PC-9 (cell line): ENCODE results near the gene HES4.

ENCODE experiments used
- EZH2 ChIP-seq: fragments of 200-600 bp; sonication (generic); IDR thresholded peaks from 2 replicates; pipeline ENCODE4 v1.8.0; 2017; ENCODE audit warnings: antibody characterized with exemption, low read depth
- TF ChIP-seq, protein P1 (sequence below): fragments of 200-600 bp; sonication (generic); conservative IDR thresholded peaks from 2 replicates; pipeline ENCODE4 v1.6.1; 2017; ENCODE audit warnings: mixed run types, antibody characterized with exemption, mild to moderate bottlenecking, moderate library complexity

- TF ChIP-seq, protein P1, sequence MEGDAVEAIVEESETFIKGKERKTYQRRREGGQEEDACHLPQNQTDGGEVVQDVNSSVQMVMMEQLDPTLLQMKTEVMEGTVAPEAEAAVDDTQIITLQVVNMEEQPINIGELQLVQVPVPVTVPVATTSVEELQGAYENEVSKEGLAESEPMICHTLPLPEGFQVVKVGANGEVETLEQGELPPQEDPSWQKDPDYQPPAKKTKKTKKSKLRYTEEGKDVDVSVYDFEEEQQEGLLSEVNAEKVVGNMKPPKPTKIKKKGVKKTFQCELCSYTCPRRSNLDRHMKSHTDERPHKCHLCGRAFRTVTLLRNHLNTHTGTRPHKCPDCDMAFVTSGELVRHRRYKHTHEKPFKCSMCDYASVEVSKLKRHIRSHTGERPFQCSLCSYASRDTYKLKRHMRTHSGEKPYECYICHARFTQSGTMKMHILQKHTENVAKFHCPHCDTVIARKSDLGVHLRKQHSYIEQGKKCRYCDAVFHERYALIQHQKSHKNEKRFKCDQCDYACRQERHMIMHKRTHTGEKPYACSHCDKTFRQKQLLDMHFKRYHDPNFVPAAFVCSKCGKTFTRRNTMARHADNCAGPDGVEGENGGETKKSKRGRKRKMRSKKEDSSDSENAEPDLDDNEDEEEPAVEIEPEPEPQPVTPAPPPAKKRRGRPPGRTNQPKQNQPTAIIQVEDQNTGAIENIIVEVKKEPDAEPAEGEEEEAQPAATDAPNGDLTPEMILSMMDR, result no peak
- no peak for TF ChIP-seq EZH2
Measured at GRCh38 chr1:959731-960362, 40.0 kb downstream of the HES4 start.
